22Rv1 (cell line): ENCODE results near the gene PRXL2B.

Source experiments
- ZFX ChIP-seq: fragments of 450-650 bp; IDR thresholded peaks from 2 replicates; pipeline ENCODE4 v1.6.1; 2017; ENCODE audit warnings: antibody characterized with exemption, borderline replicate concordance
- TF ChIP-seq, protein P1 (sequence below): fragments of 450-650 bp; IDR thresholded peaks from 2 replicates; pipeline ENCODE4 v1.5.1; 2017; ENCODE audit warnings: mild to moderate bottlenecking

GRCh38 chr1:2559509-2560298 is 26.9 kb upstream of the PRXL2B start:
- TF ChIP-seq, protein P1, sequence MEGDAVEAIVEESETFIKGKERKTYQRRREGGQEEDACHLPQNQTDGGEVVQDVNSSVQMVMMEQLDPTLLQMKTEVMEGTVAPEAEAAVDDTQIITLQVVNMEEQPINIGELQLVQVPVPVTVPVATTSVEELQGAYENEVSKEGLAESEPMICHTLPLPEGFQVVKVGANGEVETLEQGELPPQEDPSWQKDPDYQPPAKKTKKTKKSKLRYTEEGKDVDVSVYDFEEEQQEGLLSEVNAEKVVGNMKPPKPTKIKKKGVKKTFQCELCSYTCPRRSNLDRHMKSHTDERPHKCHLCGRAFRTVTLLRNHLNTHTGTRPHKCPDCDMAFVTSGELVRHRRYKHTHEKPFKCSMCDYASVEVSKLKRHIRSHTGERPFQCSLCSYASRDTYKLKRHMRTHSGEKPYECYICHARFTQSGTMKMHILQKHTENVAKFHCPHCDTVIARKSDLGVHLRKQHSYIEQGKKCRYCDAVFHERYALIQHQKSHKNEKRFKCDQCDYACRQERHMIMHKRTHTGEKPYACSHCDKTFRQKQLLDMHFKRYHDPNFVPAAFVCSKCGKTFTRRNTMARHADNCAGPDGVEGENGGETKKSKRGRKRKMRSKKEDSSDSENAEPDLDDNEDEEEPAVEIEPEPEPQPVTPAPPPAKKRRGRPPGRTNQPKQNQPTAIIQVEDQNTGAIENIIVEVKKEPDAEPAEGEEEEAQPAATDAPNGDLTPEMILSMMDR, result no peak
- no peak for TF ChIP-seq ZFX
